HepG2 (cell line): ENCODE data around the gene SLC7A8. TPM values are rescaled to one million over a fixed set of nuclear protein-coding genes. Genes with fewer than 3 reads are reported as not detected.
A peak's percentile ranks its signal among the peaks of the same experiment; 100 is the strongest.

Experiments used
- ATAC-seq: fragments of 200-7000 bp; cut with Tn5 transposase; 3 replicates; pipeline ENCODE4 v1.9.1; 2020; ENCODE audit warnings: mild to moderate bottlenecking, moderate library complexity
- BruUV-seq: library from RNA; stranded (reverse); fragments of 400-500 nt; replicated peaks from 2 replicates; lab custom pipeline; 2021; lab: Mats Ljungman, UMichigan
- CTCF ChIA-PET: fragments of 300-600 bp; formaldehyde crosslinking; extraction: SDS; loops from one replicate; lab custom pipeline; 2021; ENCODE audit warnings: low total read pairs, inconsistent platforms, low intra/inter-chr PET ratio; lab: Yijun Ruan, JAX
- POLR2A ChIA-PET: fragments of 350-600 bp; sonication (Branson Sonifier 250); formaldehyde crosslinking; loops from one replicate; lab custom pipeline; 2020; ENCODE audit warnings: antibody characterized with exemption, inconsistent platforms; lab: Yijun Ruan, JAX
- DNase-seq: peaks from one replicate; pipeline ENCODE4 v3.0.0-alpha.2; 2015; ENCODE audit warnings: low spot score
- FAIRE-seq: peaks from 3 replicates; lab custom pipeline; 2011; peaks lifted over from hg19 to GRCh38; lab: Jason Lieb, UNC
- H2AFZ ChIP-seq: one replicate; pipeline ENCODE4 v1.6.1; 2011; ENCODE audit warnings: low read length, inconsistent platforms
- H3K27ac ChIP-seq: fragments of 300-600 bp; 3 replicates; pipeline ENCODE4 v1.8.0; 2011; ENCODE audit warnings: mixed run types, mild to moderate bottlenecking, mixed read lengths, low read length, inconsistent platforms; ENCODE audit not compliant: insufficient read depth; ENCODE audit errors: extremely low read length
- H3K27me3 ChIP-seq, 2 experiments: fragments of 200-600 bp in 1 of 2; 2 replicates in 1 of 2; 3 replicates in 1 of 2; pipeline versions ENCODE4 v1.6.0 to v1.8.0; 2011; ENCODE audit warnings: low read length in 2 of 2, mild to moderate bottlenecking in 2 of 2, moderate library complexity in 2 of 2, inconsistent platforms in 1 of 2; ENCODE audit not compliant: insufficient read depth in 2 of 2, control insufficient read depth in 1 of 2
- H3K36me3 ChIP-seq, 2 experiments: fragments of 200-600 bp in 1 of 2; replicated peaks in 1 of 2; 2 replicates in 1 of 2; 3 replicates in 1 of 2; pipeline versions ENCODE4 v1.5.1 to v1.8.0; 2011; ENCODE audit warnings: low read length in 2 of 2, inconsistent platforms in 1 of 2; ENCODE audit not compliant: insufficient read depth in 2 of 2, control insufficient read depth in 1 of 2
- H3K4me1 ChIP-seq: 2 replicates; pipeline ENCODE4 v1.5.1; 2012; ENCODE audit warnings: low read length, inconsistent platforms; ENCODE audit not compliant: insufficient read depth
- H3K4me2 ChIP-seq: 2 replicates; pipeline ENCODE4 v1.6.0; 2011; ENCODE audit warnings: low read depth, low read length, inconsistent platforms
- H3K4me3 ChIP-seq, 3 experiments: fragments of 200-600 bp in 1 of 3; sonication (generic), shearing (Covaris generic) in 1 of 3; replicated peaks in 1 of 3; 2 replicates each; pipeline ENCODE4 v1.5.1; 2011 to 2016; ENCODE audit warnings: low read length in 3 of 3, inconsistent platforms in 2 of 3, low read depth in 2 of 3, mild to moderate bottlenecking in 2 of 3, control low read depth in 1 of 3, mixed read lengths in 1 of 3; ENCODE audit not compliant: insufficient read depth in 1 of 3
- H3K79me2 ChIP-seq: one replicate; pipeline ENCODE4 v1.6.1; 2011; ENCODE audit warnings: low read length, inconsistent platforms; ENCODE audit not compliant: insufficient read depth
- H3K9ac ChIP-seq: 2 replicates; pipeline ENCODE4 v1.6.0; 2011; ENCODE audit warnings: mild to moderate bottlenecking, low read depth, low read length, inconsistent platforms; ENCODE audit not compliant: insufficient read depth
- H3K9me3 ChIP-seq: 2 replicates; pipeline ENCODE4 v1.5.1; 2012; ENCODE audit warnings: mild to moderate bottlenecking, low read length
- H4K20me1 ChIP-seq: 2 replicates; pipeline ENCODE4 v1.6.0; 2011; ENCODE audit warnings: inconsistent platforms, mild to moderate bottlenecking, low read length, moderate library complexity; ENCODE audit not compliant: insufficient read depth
- ARNTL ChIP-seq: sonication (generic); formaldehyde crosslinking; IDR thresholded peaks from 2 replicates; pipeline ENCODE4 v1.4.0; 2020; ENCODE audit warnings: mild to moderate bottlenecking, missing genetic modification reagents
- FOXA1 ChIP-seq, 2 experiments: fragments of 450-650 bp in 1 of 2; sonication (generic) in 1 of 2; formaldehyde crosslinking in 1 of 2; IDR thresholded peaks; 2 replicates each; pipeline versions ENCODE4 v1.4.0 to v1.6.1; 2016 to 2020; ENCODE audit warnings: missing genetic modification reagents in 1 of 2
- GATAD2A ChIP-seq: IDR thresholded peaks from 2 replicates; pipeline ENCODE4 v1.6.1; 2016
- MAFF ChIP-seq: IDR thresholded peaks from 2 replicates; pipeline ENCODE4 v1.6.1; 2011; ENCODE audit warnings: low read depth, low read length, improper control_type of control experiment
- MAFK ChIP-seq, 2 experiments: IDR thresholded peaks in 1 of 2; conservative IDR thresholded peaks in 1 of 2; 2 replicates each; pipeline ENCODE4 v1.6.1; 2011; ENCODE audit warnings: improper control_type of control experiment in 2 of 2, low read length in 2 of 2
- SALL2 ChIP-seq: sonication (generic); formaldehyde crosslinking; IDR thresholded peaks from 2 replicates; pipeline ENCODE4 v1.8.1; 2023; ENCODE audit warnings: mild to moderate bottlenecking, missing genetic modification reagents, inconsistent platforms
- ZSCAN21 ChIP-seq: sonication (generic); formaldehyde crosslinking; IDR thresholded peaks from 2 replicates; pipeline ENCODE4 v1.8.0; 2022; ENCODE audit warnings: mild to moderate bottlenecking, missing genetic modification reagents, moderate library complexity, borderline replicate concordance
- WGBS: methylation state at CpG from one replicate; pipeline ENCODE4 v1.1.6; 2017; ENCODE audit warnings: low lambda C conversion rate; 5-methylcytosine and 5-hydroxymethylcytosine counted together
- in situ Hi-C: cut with HindIII; loops from 2 replicates; pipeline ENCODE4 v1.10.0; 2017; ENCODE audit warnings: low pct_unique_long_range_greater_than_20kb; ENCODE audit not compliant: extremely low pct_ligation_motif_present
- intact Hi-C: fragments of 100-400 bp; cut with micrococcal nuclease; formaldehyde crosslinking; loops from one replicate; pipeline ENCODE4 v1.10.0; 2022; ENCODE audit not compliant: unreplicated experiment
- polyA plus RNA-seq, 8 experiments: library from polyadenylated mRNA; depleted of rRNA in 3 of 8; stranded (reverse) in 7 of 8; unstranded in 1 of 8; fragments of >200 nt; fragmentation: Illumina TruSeq in 4 of 8; extraction: Trizol in 4 of 8; gene quantifications; 2 replicates each; pipeline versions ENCODE4 v1.2.1 to v1.2.3, GENCODE V29; 2011 to 2016; ENCODE audit warnings: low read depth in 4 of 8, missing spikeins in 1 of 8, mixed read lengths in 1 of 8; ENCODE audit not compliant: insufficient read depth in 1 of 8
- total RNA-seq, 5 experiments: library from RNA; depleted of rRNA; stranded (reverse); fragments of >200 nt; fragmentation: Illumina TruSeq; extraction: Trizol; gene quantifications; 2 replicates each; pipeline ENCODE4 v1.2.3, GENCODE V29; 2016; ENCODE audit warnings: low read depth in 1 of 5
- TF ChIP-seq, protein P1 (sequence below): sonication (generic); formaldehyde crosslinking; IDR thresholded peaks from 2 replicates; pipeline ENCODE4 v1.4.0; 2020; ENCODE audit warnings: mild to moderate bottlenecking, missing genetic modification reagents
- TF ChIP-seq, protein P2 (sequence below), 2 experiments: IDR thresholded peaks; 2 replicates each; pipeline ENCODE4 v1.6.1; 2011 to 2012; ENCODE audit warnings: low read length in 2 of 2, borderline replicate concordance in 1 of 2, low read depth in 1 of 2, mild to moderate bottlenecking in 1 of 2, moderate library complexity in 1 of 2

Gene SLC7A8
- total and polyA plus RNA-seq, 2 of the 13 experiments (the other 11 are each of a cell fraction or from before 2014, with no cell fraction given) = 0.25 TPM; not detected in 1

DNA sequence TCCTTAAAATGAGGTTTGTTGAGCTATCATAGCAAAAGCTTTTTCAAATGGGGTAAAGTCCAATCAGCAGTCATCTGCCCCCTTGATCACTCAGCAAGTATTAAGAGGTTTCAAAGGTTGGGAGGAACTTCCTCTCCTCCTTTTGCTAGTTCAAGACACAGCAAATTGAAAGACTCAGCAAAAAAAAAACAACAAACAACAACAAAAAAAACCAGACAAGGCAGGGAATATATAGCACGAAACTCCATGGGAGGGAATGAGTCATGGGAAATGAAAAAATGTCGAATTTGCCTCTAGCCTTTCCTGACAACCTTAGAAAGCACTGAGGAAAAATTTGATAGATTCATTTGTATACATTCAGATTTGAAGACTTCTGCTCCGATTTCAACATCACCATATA lies 1.6 kb upstream of the SLC7A8 start:
- no peak for FAIRE-seq
- Histone ChIP-seq H4K20me1 (no peaks in the 10 kb centered on the region), H3K4me2 (no peak overlapping the region), H3K9ac (no peak overlapping the region), H3K27me3 (peaks cover 7 to 51% of the 10 kb centered on the region in 2 experiments), H3K4me3 (no peak overlapping the region), H3K27ac (no peak overlapping the region), H3K79me2 (no peaks in the 10 kb centered on the region), H2AFZ (no peak overlapping the region), H3K36me3 (no peaks in the 10 kb centered on the region), H3K9me3 (no peaks in the 10 kb centered on the region)
- POLR2A ChIA-PET = interaction anchor here (2.9 kb wide), 1 partner anchor 90 kb away, joined by 8 read pairs; the partner anchor contains the start of genes ACIN1 and C14orf119
- no TSS peak for BruUV-seq
- WGBS = 2% methylated on average over 3 of the region's 3 CpGs
- CTCF ChIA-PET = interaction anchor here (11.3 kb wide), 1 partner anchor 65 kb away, joined by 493 read pairs; the partner anchor contains the start of gene CEBPE
- TF ChIP-seq MAFF (peak; percentile 90), MAFK (conservative IDR thresholded peaks at IDR 0.05 in 1 of 2, IDR thresholded peaks at IDR 0.05 in 1 of 2; ENCODE audit: low read length in 2 of 2) (peak; percentile 91 to 93), ARNTL (CRISPR knock-in tag) (no peak)
- TF ChIP-seq, all 625 proteins: peak for 2
- no peak for DNase-seq
- intact Hi-C loops = no loop called here
- in situ Hi-C loops = loop anchor here (5.0 kb wide), 1 partner anchor 63 kb away; no protein-coding TSS in a partner anchor
- peaks cover 12% of the 10 kb centered on the region for H3K4me1 ChIP-seq
- no peak for ATAC-seq

DNA sequence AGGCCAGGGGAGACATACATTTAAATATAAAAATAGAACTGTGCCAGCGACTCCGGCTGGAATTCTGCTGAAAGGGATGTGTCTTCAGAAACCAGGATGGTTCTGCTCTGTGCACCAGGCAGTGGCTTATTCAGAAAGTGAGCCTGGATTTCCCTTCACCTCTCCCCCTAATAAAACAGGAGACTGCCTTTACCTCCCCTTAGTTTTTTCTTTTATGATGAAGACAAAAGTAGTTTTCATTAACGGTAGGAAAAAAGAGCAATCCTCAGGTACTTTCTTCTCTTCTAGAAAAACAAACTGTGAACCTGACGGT lies 346 bp downstream of the SLC7A8 start:
- no peaks in the 10 kb centered on the region for H3K9me3 ChIP-seq
- intact Hi-C loops = no loop called here
- no peaks in the 10 kb centered on the region for H4K20me1 ChIP-seq
- in situ Hi-C loops = no loop called here
- no TSS peak for BruUV-seq
- no peak overlapping the region for H3K4me3 ChIP-seq
- H2AFZ ChIP-seq = peak overlapping the region; percentile 13
- WGBS = 31% methylated on average over 4 of the region's 4 CpGs
- no peaks in the 10 kb centered on the region for H3K36me3 ChIP-seq
- H3K79me2 ChIP-seq = no peaks in the 10 kb centered on the region
- DNase-seq (no peak), FAIRE-seq (no peak), ATAC-seq (no peak)
- POLR2A ChIA-PET = interaction anchor here (0.7 to 2.9 kb wide), 2 partner anchors 88 to 176 kb away, joined by 3 to 8 read pairs; partner anchors contain the start of genes ACIN1 and C14orf119
- H3K4me2 ChIP-seq = 0 out of 2 replicates have a peak overlapping the region, but pooled peaks have one; percentile 15
- H3K27ac ChIP-seq = no peak overlapping the region
- CTCF ChIA-PET = interaction anchor here (11.3 kb wide), 1 partner anchor 63 kb away, joined by 493 read pairs; the partner anchor contains the start of gene CEBPE
- peaks cover 12% of the 10 kb centered on the region for H3K4me1 ChIP-seq
- H3K9ac ChIP-seq = no peak overlapping the region
- H3K27me3 ChIP-seq = peaks cover 7 to 59% of the 10 kb centered on the region in 2 experiments; a peak in 4 of 5 replicates
- TF ChIP-seq GATAD2A (CRISPR knock-in tag) = no peak
- TF ChIP-seq, protein P1, sequence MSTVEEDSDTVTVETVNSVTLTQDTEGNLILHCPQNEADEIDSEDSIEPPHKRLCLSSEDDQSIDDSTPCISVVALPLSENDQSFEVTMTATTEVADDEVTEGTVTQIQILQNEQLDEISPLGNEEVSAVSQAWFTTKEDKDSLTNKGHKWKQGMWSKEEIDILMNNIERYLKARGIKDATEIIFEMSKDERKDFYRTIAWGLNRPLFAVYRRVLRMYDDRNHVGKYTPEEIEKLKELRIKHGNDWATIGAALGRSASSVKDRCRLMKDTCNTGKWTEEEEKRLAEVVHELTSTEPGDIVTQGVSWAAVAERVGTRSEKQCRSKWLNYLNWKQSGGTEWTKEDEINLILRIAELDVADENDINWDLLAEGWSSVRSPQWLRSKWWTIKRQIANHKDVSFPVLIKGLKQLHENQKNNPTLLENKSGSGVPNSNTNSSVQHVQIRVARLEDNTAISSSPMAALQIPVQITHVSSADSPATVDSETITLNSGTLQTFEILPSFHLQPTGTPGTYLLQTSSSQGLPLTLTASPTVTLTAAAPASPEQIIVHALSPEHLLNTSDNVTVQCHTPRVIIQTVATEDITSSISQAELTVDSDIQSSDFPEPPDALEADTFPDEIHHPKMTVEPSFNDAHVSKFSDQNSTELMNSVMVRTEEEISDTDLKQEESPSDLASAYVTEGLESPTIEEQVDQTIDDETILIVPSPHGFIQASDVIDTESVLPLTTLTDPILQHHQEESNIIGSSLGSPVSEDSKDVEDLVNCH (CRISPR knock-in tag) = no peak
- TF ChIP-seq FOXA1 (IDR thresholded peaks at IDR 0.05) = no peak
- no peak for TF ChIP-seq FOXA1 (CRISPR knock-in tag; IDR thresholded peaks at IDR 0.05)
- TF ChIP-seq ZSCAN21 (CRISPR knock-in tag) = no peak
- TF ChIP-seq, protein P2, sequence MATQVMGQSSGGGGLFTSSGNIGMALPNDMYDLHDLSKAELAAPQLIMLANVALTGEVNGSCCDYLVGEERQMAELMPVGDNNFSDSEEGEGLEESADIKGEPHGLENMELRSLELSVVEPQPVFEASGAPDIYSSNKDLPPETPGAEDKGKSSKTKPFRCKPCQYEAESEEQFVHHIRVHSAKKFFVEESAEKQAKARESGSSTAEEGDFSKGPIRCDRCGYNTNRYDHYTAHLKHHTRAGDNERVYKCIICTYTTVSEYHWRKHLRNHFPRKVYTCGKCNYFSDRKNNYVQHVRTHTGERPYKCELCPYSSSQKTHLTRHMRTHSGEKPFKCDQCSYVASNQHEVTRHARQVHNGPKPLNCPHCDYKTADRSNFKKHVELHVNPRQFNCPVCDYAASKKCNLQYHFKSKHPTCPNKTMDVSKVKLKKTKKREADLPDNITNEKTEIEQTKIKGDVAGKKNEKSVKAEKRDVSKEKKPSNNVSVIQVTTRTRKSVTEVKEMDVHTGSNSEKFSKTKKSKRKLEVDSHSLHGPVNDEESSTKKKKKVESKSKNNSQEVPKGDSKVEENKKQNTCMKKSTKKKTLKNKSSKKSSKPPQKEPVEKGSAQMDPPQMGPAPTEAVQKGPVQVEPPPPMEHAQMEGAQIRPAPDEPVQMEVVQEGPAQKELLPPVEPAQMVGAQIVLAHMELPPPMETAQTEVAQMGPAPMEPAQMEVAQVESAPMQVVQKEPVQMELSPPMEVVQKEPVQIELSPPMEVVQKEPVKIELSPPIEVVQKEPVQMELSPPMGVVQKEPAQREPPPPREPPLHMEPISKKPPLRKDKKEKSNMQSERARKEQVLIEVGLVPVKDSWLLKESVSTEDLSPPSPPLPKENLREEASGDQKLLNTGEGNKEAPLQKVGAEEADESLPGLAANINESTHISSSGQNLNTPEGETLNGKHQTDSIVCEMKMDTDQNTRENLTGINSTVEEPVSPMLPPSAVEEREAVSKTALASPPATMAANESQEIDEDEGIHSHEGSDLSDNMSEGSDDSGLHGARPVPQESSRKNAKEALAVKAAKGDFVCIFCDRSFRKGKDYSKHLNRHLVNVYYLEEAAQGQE (IDR thresholded peaks at IDR 0.05; ENCODE audit: borderline replicate concordance in 1 of 2, low read depth in 1 of 2, low read length in 2 of 2) = no peak
- TF ChIP-seq SALL2 (CRISPR knock-in tag) = no peak
